Measurements from ENCODE around the gene VRK1. TPM values are rescaled to one million over a fixed set of nuclear protein-coding genes. Genes with fewer than 3 reads are reported as not detected.

Gene VRK1
- total RNA-seq, 1 experiment from 2014 or later: 39.1 TPM

DNA sequence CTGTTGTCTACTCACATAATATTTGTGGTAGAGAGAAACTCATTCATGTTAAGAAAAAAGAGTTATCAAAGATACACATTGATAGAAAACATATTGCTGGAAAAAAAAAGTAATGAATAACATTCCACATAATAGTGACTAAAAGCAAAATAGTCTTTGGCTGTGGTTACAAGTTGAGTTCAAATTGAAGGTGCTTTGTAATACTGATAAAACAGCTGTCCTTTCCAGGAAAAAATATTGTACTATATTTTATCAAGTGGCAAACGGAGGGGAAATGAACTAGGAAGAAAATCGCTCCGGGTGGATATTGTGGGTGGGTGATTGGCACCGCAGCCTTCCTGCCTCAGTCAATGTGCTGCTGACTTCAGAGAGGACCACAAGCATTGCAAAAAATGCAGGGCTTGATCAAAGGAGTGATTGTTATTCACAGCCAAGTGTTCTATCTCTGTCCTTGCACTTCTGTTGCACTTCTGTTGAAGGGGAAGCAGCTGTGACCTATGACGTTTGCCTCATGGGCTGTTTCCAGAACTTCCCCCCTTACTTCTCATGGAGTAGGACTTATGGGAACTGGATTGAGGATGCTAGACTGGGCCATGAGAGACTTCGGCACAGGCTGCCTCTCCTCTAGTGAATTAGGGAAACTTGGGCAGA is 114.4 kb downstream of the VRK1 start:
- Histone ChIP-seq H3K4me1 (ENCODE audit: insufficient read depth, low read length) (no peaks in the 10 kb centered on the region), H4K20me1 (ENCODE audit: low read length) (no peaks in the 10 kb centered on the region), H3F3A (ENCODE audit: low read length, unreplicated experiment) (no peaks in the 10 kb centered on the region), H2AFZ (ENCODE audit: low read length) (no peak overlapping the region), H3K27me3 (ENCODE audit: low read length) (no peaks in the 10 kb centered on the region), H3K36me3 (ENCODE audit: low read depth, low read length) (peaks cover 6% of the 10 kb centered on the region; the same call in 1 of the 2 replicates), H3K79me2 (ENCODE audit: low read length) (no peaks in the 10 kb centered on the region), H3K9me2 (replicated peaks; ENCODE audit: low read length) (no peaks in the 10 kb centered on the region), H3K9me3 (ENCODE audit: low read length) (no peaks in the 10 kb centered on the region), H3K4me2 (ENCODE audit: low read length) (no peak overlapping the region), H3K27ac (ENCODE audit: low read length) (no peak overlapping the region), H3K9ac (ENCODE audit: low read length) (no peak overlapping the region), H3K4me3 (ENCODE audit: low read length) (no peak overlapping the region)
- ChIA-PET POLR2A (ENCODE audit: unreplicated experiment) (no interaction called here), CTCF (no interaction called here)
- intact Hi-C loops (cut with micrococcal nuclease): no loop called here
- no peak for DNase-seq
- BruUV-seq (replicated peaks): no TSS peak
- ATAC-seq: no peak
- TF ChIP-seq CTCF (conservative IDR thresholded peaks at IDR 0.05; ENCODE audit: low read depth, low read length) (no peak), EZH2 (IDR thresholded peaks at IDR 0.05; ENCODE audit: low read length, unreplicated experiment) (no peak), EZH2phosphoT487 (IDR thresholded peaks at IDR 0.05; ENCODE audit: borderline replicate concordance, low read length) (no peak)

DNA sequence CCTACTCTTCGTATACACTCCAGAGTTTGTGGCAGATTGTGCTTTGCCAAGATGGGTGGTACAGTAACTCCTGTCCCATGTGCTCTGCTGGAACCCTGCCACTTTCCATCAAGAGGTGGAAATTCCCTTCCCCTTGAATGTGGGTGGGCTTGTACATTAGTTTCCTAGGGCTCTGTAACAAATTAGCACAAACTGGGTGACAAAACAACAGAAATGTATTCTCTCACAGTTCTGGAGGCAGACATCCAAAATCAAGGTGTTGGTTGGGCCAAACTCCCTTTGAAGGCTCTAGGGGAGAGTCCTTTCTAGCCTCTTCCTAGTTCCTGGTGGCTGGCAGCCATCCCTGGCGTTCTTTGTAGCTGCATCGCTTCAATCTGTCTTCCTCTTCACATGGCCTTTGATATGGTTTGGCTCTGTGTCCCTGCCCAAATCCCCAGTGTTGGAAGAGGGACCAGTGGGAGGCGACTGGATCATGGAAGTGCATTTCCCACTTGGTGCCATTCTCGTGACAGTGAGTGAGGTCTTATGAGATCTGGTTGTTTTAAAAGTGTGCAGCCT is 117.5 kb downstream of the VRK1 start:
- Histone ChIP-seq H2AFZ (ENCODE audit: low read length) (no peak overlapping the region), H3F3A (ENCODE audit: low read length, unreplicated experiment) (no peaks in the 10 kb centered on the region), H3K36me3 (ENCODE audit: low read depth, low read length) (no peaks in the 10 kb centered on the region), H3K4me1 (ENCODE audit: insufficient read depth, low read length) (no peaks in the 10 kb centered on the region), H4K20me1 (ENCODE audit: low read length) (no peaks in the 10 kb centered on the region), H3K9ac (ENCODE audit: low read length) (no peak overlapping the region), H3K27me3 (ENCODE audit: low read length) (no peaks in the 10 kb centered on the region), H3K9me3 (ENCODE audit: low read length) (no peaks in the 10 kb centered on the region), H3K9me2 (replicated peaks; ENCODE audit: low read length) (no peaks in the 10 kb centered on the region), H3K27ac (ENCODE audit: low read length) (no peak overlapping the region), H3K4me2 (ENCODE audit: low read length) (no peak overlapping the region), H3K4me3 (ENCODE audit: low read length) (no peak overlapping the region), H3K79me2 (ENCODE audit: low read length) (no peaks in the 10 kb centered on the region)
- no peak for ATAC-seq
- no peak for TF ChIP-seq EZH2 (IDR thresholded peaks at IDR 0.05; ENCODE audit: low read length, unreplicated experiment)
- no peak for TF ChIP-seq EZH2phosphoT487 (IDR thresholded peaks at IDR 0.05; ENCODE audit: borderline replicate concordance, low read length)
- no peak for TF ChIP-seq CTCF (conservative IDR thresholded peaks at IDR 0.05; ENCODE audit: low read depth, low read length)
- intact Hi-C loops (cut with micrococcal nuclease): no loop called here
- ChIA-PET POLR2A (ENCODE audit: unreplicated experiment) (no interaction called here), CTCF (no interaction called here)
- no TSS peak for BruUV-seq (replicated peaks)
- no peak for DNase-seq

DNA sequence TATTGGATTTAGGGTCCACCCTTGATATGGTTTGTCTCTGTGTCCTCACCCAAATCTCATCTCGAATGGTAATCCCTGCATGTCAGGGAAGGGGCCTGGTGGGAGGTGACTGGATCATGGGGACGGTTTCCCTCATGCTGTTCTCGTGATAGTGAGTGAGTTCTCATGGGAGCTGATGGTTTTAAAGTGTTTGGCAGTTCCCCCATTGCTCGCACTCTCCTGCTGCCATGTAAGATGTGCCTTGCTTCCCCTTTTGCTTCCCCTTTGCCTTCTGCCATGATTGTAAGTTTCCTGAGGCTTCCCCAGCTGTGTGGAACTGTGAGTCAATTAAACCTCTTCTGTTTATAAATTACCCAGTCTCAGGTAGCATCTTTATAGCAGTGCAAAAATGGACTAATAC is 118.3 kb downstream of the VRK1 start:
- no peak for ATAC-seq
- no TSS peak for BruUV-seq (replicated peaks)
- POLR2A ChIA-PET (ENCODE audit: unreplicated experiment): no interaction called here

More for the DNA sequence above, 118.3 kb downstream of the VRK1 start:
- H3K27ac ChIP-seq (ENCODE audit: low read length): no peak overlapping the region
- H3K4me2 ChIP-seq (ENCODE audit: low read length): no peak overlapping the region
- no peaks in the 10 kb centered on the region for H3F3A ChIP-seq (ENCODE audit: low read length, unreplicated experiment)
- H3K79me2 ChIP-seq (ENCODE audit: low read length): no peaks in the 10 kb centered on the region
- DNase-seq: no peak
- H3K9me2 ChIP-seq (replicated peaks; ENCODE audit: low read length): no peaks in the 10 kb centered on the region
- H3K9me3 ChIP-seq (ENCODE audit: low read length): no peaks in the 10 kb centered on the region
- H3K4me1 ChIP-seq (ENCODE audit: insufficient read depth, low read length): no peaks in the 10 kb centered on the region
- no peaks in the 10 kb centered on the region for H3K27me3 ChIP-seq (ENCODE audit: low read length)
- no peak overlapping the region for H3K9ac ChIP-seq (ENCODE audit: low read length)
- no peak overlapping the region for H3K4me3 ChIP-seq (ENCODE audit: low read length)
- CTCF ChIA-PET: no interaction called here
- no peak overlapping the region for H2AFZ ChIP-seq (ENCODE audit: low read length)
- TF ChIP-seq EZH2 (IDR thresholded peaks at IDR 0.05; ENCODE audit: low read length, unreplicated experiment) (no peak), CTCF (conservative IDR thresholded peaks at IDR 0.05; ENCODE audit: low read depth, low read length) (no peak), EZH2phosphoT487 (IDR thresholded peaks at IDR 0.05; ENCODE audit: borderline replicate concordance, low read length) (no peak)
- H3K36me3 ChIP-seq (ENCODE audit: low read depth, low read length): no peaks in the 10 kb centered on the region
- intact Hi-C loops (cut with micrococcal nuclease): no loop called here
- H4K20me1 ChIP-seq (ENCODE audit: low read length): no peaks in the 10 kb centered on the region

All from PC-3 (cell line).